ENCODE data around the gene SLC28A3.

The SLC28A3 gene

DNA sequence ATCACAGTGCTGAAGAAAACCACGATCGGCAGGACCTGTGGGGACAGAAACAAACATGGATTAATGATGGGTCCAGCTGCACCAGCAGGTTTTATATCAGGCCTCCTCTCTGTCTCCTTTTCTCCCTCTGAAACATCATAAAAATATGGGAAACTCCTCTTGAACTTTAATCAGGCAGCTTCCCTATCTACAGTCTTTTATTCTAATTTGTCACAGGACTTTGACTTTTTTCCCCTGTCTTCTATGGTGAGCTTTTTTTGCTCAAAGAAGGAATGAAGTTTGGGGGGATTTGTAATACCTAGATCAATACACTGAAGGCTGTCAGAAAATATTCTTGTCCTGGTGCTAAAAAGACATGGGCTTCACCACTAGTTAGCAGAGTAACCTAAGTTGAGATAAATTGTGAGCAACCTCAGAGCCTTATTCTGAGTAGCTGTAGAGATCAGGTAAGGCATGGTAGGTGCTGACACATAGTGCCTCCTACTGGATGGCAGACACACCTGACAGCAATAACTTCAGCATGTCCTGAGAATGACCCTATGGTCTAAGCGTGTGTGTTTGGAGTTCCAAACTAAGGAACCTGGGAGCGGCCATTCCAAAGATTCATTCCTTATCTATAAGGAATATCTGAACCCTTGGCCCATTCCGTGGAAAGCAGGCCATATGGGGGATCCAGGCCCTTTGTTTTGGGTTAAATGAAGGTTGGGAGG lies 46.2 kb downstream of the SLC28A3 start:
- H4K8ac ChIP-seq (ENCODE audit: low read length), result no peak overlapping the region
- no peak overlapping the region for H2AFZ ChIP-seq (ENCODE audit: low read depth, low read length)
- no peak overlapping the region for H3K14ac ChIP-seq (ENCODE audit: low read length in 2 of 2)
- H3K79me1 ChIP-seq (replicated peaks; ENCODE audit: low read length, poor library complexity, severe bottlenecking), result no peaks in the 10 kb centered on the region
- H3K36me3 ChIP-seq (ENCODE audit: control insufficient read depth in 1 of 2, insufficient read depth in 2 of 2, low read depth in 1 of 2, low read length in 2 of 2), result no peaks in the 10 kb centered on the region
- no peak overlapping the region for H2BK15ac ChIP-seq (ENCODE audit: low read depth, poor library complexity, severe bottlenecking)
- no peak overlapping the region for H3K23ac ChIP-seq (ENCODE audit: low read length in 2 of 2)
- peaks cover 6% of the 10 kb centered on the region for H3K4me1 ChIP-seq (ENCODE audit: control insufficient read depth, insufficient read depth, low read depth, low read length)
- no peak overlapping the region for H2BK12ac ChIP-seq (ENCODE audit: low read length in 2 of 2)
- no peak overlapping the region for H3K4me3 ChIP-seq (ENCODE audit: insufficient read depth in 1 of 2, low read depth in 1 of 2, low read length in 2 of 2)
- H3K9ac ChIP-seq (ENCODE audit: low read length), result no peak overlapping the region
- H2BK120ac ChIP-seq (ENCODE audit: low read depth, low read length), result no peak overlapping the region
- H2AK5ac ChIP-seq (ENCODE audit: low read length, severe bottlenecking), result no peak overlapping the region
- DNase-seq, result no peak
- no peak overlapping the region for H2BK5ac ChIP-seq (ENCODE audit: low read depth, low read length, poor library complexity, severe bottlenecking)
- H3K27me3 ChIP-seq (ENCODE audit: control insufficient read depth in 1 of 2, insufficient read depth in 1 of 2, low read length in 2 of 2), result no peaks in the 10 kb centered on the region
- no peak overlapping the region for H3K18ac ChIP-seq (ENCODE audit: low read depth in 1 of 2, low read length in 2 of 2)
- H3K4me2 ChIP-seq (ENCODE audit: low read length, poor library complexity, severe bottlenecking), result no peak overlapping the region
- 78% methylated on average over 4 of the region's 5 CpGs for WGBS
- no peaks in the 10 kb centered on the region for H3K9me3 ChIP-seq (ENCODE audit: control insufficient read depth, low read length)
- no peak overlapping the region for H3K4ac ChIP-seq (ENCODE audit: low read depth in 1 of 2, low read length in 2 of 2)
- no peak overlapping the region for H3K27ac ChIP-seq (ENCODE audit: low read length, poor library complexity, severe bottlenecking)
- H4K91ac ChIP-seq (ENCODE audit: low read length), result no peak overlapping the region

DNA sequence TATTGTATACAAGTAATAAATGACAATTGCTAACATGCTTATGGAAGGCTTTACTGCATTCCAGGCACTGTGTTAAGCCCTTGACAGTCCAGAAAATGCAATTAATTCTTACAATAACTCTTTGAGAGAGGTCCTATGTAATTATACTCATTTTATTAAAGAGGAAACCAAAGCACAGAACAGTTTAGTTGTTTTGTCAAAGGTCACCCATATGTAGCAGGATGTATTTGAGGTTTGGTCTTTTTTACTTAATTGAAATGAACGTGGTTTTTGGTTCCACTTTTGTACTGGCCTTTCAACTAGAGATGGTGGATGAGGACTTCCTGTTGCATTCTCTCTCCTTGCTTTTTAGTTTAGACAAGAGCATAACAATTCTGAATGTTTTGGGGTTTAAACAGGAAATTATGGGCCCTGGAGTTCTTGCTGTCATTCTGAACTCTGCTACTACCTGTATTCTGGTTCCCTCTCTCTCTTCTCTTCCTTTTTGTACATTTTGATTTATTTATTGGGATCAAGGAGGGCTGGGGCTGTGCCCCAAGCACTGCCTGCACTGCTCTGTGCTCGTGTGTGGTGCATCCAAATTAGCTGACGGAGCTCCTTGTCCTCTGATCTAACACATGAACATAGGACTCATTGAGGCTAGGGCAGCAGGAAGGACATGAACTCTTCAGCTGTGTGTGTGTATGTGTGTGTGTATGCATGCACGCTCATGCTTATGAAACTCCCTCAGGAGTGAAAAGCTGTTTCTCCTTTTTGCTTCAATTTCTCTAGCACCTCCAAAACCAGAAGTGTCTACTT lies 47.4 kb downstream of the SLC28A3 start:
- no peak overlapping the region for H2BK5ac ChIP-seq (ENCODE audit: low read depth, low read length, poor library complexity, severe bottlenecking)
- no peak overlapping the region for H3K4ac ChIP-seq (ENCODE audit: low read depth in 1 of 2, low read length in 2 of 2)
- no peak overlapping the region for H3K18ac ChIP-seq (ENCODE audit: low read depth in 1 of 2, low read length in 2 of 2)
- no peak overlapping the region for H2AK5ac ChIP-seq (ENCODE audit: low read length, severe bottlenecking)
- no peak overlapping the region for H3K4me3 ChIP-seq (ENCODE audit: insufficient read depth in 1 of 2, low read depth in 1 of 2, low read length in 2 of 2)
- H2BK120ac ChIP-seq (ENCODE audit: low read depth, low read length), result no peak overlapping the region
- 79% methylated on average over 3 of the region's 4 CpGs for WGBS
- H3K4me2 ChIP-seq (ENCODE audit: low read length, poor library complexity, severe bottlenecking), result no peak overlapping the region
- H3K27me3 ChIP-seq (ENCODE audit: control insufficient read depth in 1 of 2, insufficient read depth in 1 of 2, low read length in 2 of 2), result no peaks in the 10 kb centered on the region
- H2BK15ac ChIP-seq (ENCODE audit: low read depth, poor library complexity, severe bottlenecking), result no peak overlapping the region
- peaks cover 6% of the 10 kb centered on the region for H3K4me1 ChIP-seq (ENCODE audit: control insufficient read depth, insufficient read depth, low read depth, low read length)
- no peak overlapping the region for H3K23ac ChIP-seq (ENCODE audit: low read length in 2 of 2)
- no peak overlapping the region for H2AFZ ChIP-seq (ENCODE audit: low read depth, low read length)
- no peak overlapping the region for H3K9ac ChIP-seq (ENCODE audit: low read length)
- H3K14ac ChIP-seq (ENCODE audit: low read length in 2 of 2), result no peak overlapping the region
- no peak overlapping the region for H4K8ac ChIP-seq (ENCODE audit: low read length)
- no peaks in the 10 kb centered on the region for H3K36me3 ChIP-seq (ENCODE audit: control insufficient read depth in 1 of 2, insufficient read depth in 2 of 2, low read depth in 1 of 2, low read length in 2 of 2)
- no peak overlapping the region for H3K27ac ChIP-seq (ENCODE audit: low read length, poor library complexity, severe bottlenecking)
- no peaks in the 10 kb centered on the region for H3K79me1 ChIP-seq (replicated peaks; ENCODE audit: low read length, poor library complexity, severe bottlenecking)
- no peak overlapping the region for H4K91ac ChIP-seq (ENCODE audit: low read length)
- DNase-seq, result no peak
- no peaks in the 10 kb centered on the region for H3K9me3 ChIP-seq (ENCODE audit: control insufficient read depth, low read length)
- no peak overlapping the region for H2BK12ac ChIP-seq (ENCODE audit: low read length in 2 of 2)

- Histone ChIP-seq H2BK120ac (ENCODE audit: low read depth, low read length) (no peak overlapping the region), H3K4me1 (ENCODE audit: control insufficient read depth, insufficient read depth, low read depth, low read length) (no peaks in the 10 kb centered on the region), H3K4me3 (ENCODE audit: insufficient read depth in 1 of 2, low read depth in 1 of 2, low read length in 2 of 2) (no peak overlapping the region), H4K91ac (ENCODE audit: low read length) (no peak overlapping the region), H2AK5ac (ENCODE audit: low read length, severe bottlenecking) (no peak overlapping the region), H3K4ac (ENCODE audit: low read depth in 1 of 2, low read length in 2 of 2) (no peak overlapping the region), H3K36me3 (ENCODE audit: control insufficient read depth in 1 of 2, insufficient read depth in 2 of 2, low read depth in 1 of 2, low read length in 2 of 2) (no peaks in the 10 kb centered on the region), H2BK12ac (ENCODE audit: low read length in 2 of 2) (no peak overlapping the region), H3K9me3 (ENCODE audit: control insufficient read depth, low read length) (no peaks in the 10 kb centered on the region), H3K27ac (ENCODE audit: low read length, poor library complexity, severe bottlenecking) (no peak overlapping the region), H4K8ac (ENCODE audit: low read length) (no peak overlapping the region), H3K14ac (ENCODE audit: low read length in 2 of 2) (peak overlapping the region in 1 of 2 experiments; percentile 12), H3K23ac (ENCODE audit: low read length in 2 of 2) (no peak overlapping the region), H3K9ac (ENCODE audit: low read length) (no peak overlapping the region), H2AFZ (ENCODE audit: low read depth, low read length) (no peak overlapping the region), H2BK5ac (ENCODE audit: low read depth, low read length, poor library complexity, severe bottlenecking) (no peak overlapping the region), H2BK15ac (ENCODE audit: low read depth, poor library complexity, severe bottlenecking) (no peak overlapping the region), H3K18ac (ENCODE audit: low read depth in 1 of 2, low read length in 2 of 2) (peak overlapping the region in 1 of 2 experiments; percentile 21), H3K79me1 (replicated peaks; ENCODE audit: low read length, poor library complexity, severe bottlenecking) (no peaks in the 10 kb centered on the region), H3K4me2 (ENCODE audit: low read length, poor library complexity, severe bottlenecking) (no peak overlapping the region), H3K27me3 (ENCODE audit: control insufficient read depth in 1 of 2, insufficient read depth in 1 of 2, low read length in 2 of 2) (no peaks in the 10 kb centered on the region)
- 41% methylated on average over 2 of the region's 2 CpGs for WGBS
- no peak for DNase-seq
Observed at GRCh38 chr9:84285381-84285780, 55.2 kb downstream of the SLC28A3 start.

DNA sequence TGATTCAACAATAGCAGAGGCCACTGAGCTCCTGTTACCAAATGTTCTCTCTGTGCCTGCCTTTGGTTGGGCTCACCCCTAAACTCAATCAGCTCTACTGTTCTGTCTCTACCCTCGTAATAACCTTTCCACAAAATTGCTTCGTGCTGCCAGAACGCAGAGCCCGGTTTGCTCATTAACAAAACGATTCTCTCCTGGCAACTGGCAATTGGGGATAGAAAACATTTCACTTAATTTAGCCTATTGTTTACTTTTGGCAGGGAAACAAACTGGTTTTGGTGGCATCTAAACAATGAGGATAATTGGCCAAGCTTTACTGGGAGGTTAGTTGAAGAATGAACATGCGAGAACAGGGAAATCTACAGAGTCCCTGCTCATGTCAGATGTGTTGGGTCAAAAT lies 56.6 kb downstream of the SLC28A3 start:
- Histone ChIP-seq H2BK5ac (ENCODE audit: low read depth, low read length, poor library complexity, severe bottlenecking) (no peak overlapping the region), H4K91ac (ENCODE audit: low read length) (no peak overlapping the region), H3K4me2 (ENCODE audit: low read length, poor library complexity, severe bottlenecking) (no peak overlapping the region), H4K8ac (ENCODE audit: low read length) (no peak overlapping the region), H3K27me3 (ENCODE audit: control insufficient read depth in 1 of 2, insufficient read depth in 1 of 2, low read length in 2 of 2) (no peaks in the 10 kb centered on the region), H3K27ac (ENCODE audit: low read length, poor library complexity, severe bottlenecking) (no peak overlapping the region), H2BK120ac (ENCODE audit: low read depth, low read length) (no peak overlapping the region), H2BK12ac (ENCODE audit: low read length in 2 of 2) (no peak overlapping the region), H2AK5ac (ENCODE audit: low read length, severe bottlenecking) (no peak overlapping the region), H3K14ac (ENCODE audit: low read length in 2 of 2) (no peak overlapping the region), H3K23ac (ENCODE audit: low read length in 2 of 2) (no peak overlapping the region), H3K79me1 (replicated peaks; ENCODE audit: low read length, poor library complexity, severe bottlenecking) (no peaks in the 10 kb centered on the region), H3K9me3 (ENCODE audit: control insufficient read depth, low read length) (no peaks in the 10 kb centered on the region), H2BK15ac (ENCODE audit: low read depth, poor library complexity, severe bottlenecking) (no peak overlapping the region), H3K4me1 (ENCODE audit: control insufficient read depth, insufficient read depth, low read depth, low read length) (no peaks in the 10 kb centered on the region), H3K9ac (ENCODE audit: low read length) (no peak overlapping the region), H3K4me3 (ENCODE audit: insufficient read depth in 1 of 2, low read depth in 1 of 2, low read length in 2 of 2) (no peak overlapping the region), H3K36me3 (ENCODE audit: control insufficient read depth in 1 of 2, insufficient read depth in 2 of 2, low read depth in 1 of 2, low read length in 2 of 2) (no peaks in the 10 kb centered on the region), H3K4ac (ENCODE audit: low read depth in 1 of 2, low read length in 2 of 2) (no peak overlapping the region), H2AFZ (ENCODE audit: low read depth, low read length) (no peak overlapping the region), H3K18ac (ENCODE audit: low read depth in 1 of 2, low read length in 2 of 2) (no peak overlapping the region)
- WGBS, result 81% methylated on average over 6 of the region's 6 CpGs
- no peak for DNase-seq

Measured in mesenchymal stem cell (in vitro differentiated cells and primary cell).